Skeletal muscle tissue (tissue), 4 donors: ENCODE measurements around the gene POU3F1. TPM values are rescaled to one million over a fixed set of nuclear protein-coding genes. Genes with fewer than 3 reads are reported as not detected.
A peak's percentile ranks its signal among the peaks of the same experiment; 100 is the strongest.

Experiments used
- H3K27ac ChIP-seq: one replicate; pipeline ENCODE4 v1.7.0; 2013; ENCODE audit warnings: mild to moderate bottlenecking, low read depth, low read length, inconsistent platforms
- H3K27me3 ChIP-seq, 3 donors: one replicate each; pipeline ENCODE4 v1.7.0; 2013; ENCODE audit warnings: low read length in 3 of 3; ENCODE audit not compliant: control insufficient read depth in 3 of 3, insufficient read depth in 3 of 3
- H3K36me3 ChIP-seq, 3 donors: one replicate each; pipeline ENCODE4 v1.7.0; 2013; ENCODE audit warnings: low read length in 3 of 3; ENCODE audit not compliant: control insufficient read depth in 3 of 3, insufficient read depth in 3 of 3
- H3K4me1 ChIP-seq, 3 donors: one replicate each; pipeline ENCODE4 v1.7.0; 2013; ENCODE audit warnings: low read length in 3 of 3, mild to moderate bottlenecking in 3 of 3; ENCODE audit not compliant: control insufficient read depth in 3 of 3, insufficient read depth in 3 of 3
- H3K4me3 ChIP-seq, 3 donors: one replicate each; pipeline ENCODE4 v1.7.0; 2013; ENCODE audit warnings: low read length in 3 of 3
- H3K9ac ChIP-seq, 3 donors: one replicate each; pipeline ENCODE4 v1.7.0; 2013; ENCODE audit warnings: low read length in 3 of 3, mild to moderate bottlenecking in 3 of 3, moderate library complexity in 2 of 3, low read depth in 1 of 3
- H3K9me3 ChIP-seq, 3 donors: one replicate each; pipeline ENCODE4 v1.7.0; 2013; ENCODE audit warnings: low read length in 3 of 3; ENCODE audit not compliant: control insufficient read depth in 3 of 3
- total RNA-seq: library from RNA; depleted of rRNA; stranded (reverse); fragments of >200 nt; gene quantifications from one replicate; pipeline ENCODE4 v1.2.3, GENCODE V29; 2014
- donor health status: Osteomylitis.

POU3F1 gene
- total RNA-seq, 1 donor from 2014 or later = 0.52 TPM

GRCh38 chr1:38051079-38051543 is 4.5 kb upstream of the POU3F1 start:
- peaks cover 7 to 14% (median 7%) of the 10 kb centered on the region in 3 donors for H3K4me1 ChIP-seq
- no peaks in the 10 kb centered on the region for H3K36me3 ChIP-seq
- no peak overlapping the region for H3K4me3 ChIP-seq
- H3K27me3 ChIP-seq = peaks cover 7 to 36% (median 16%) of the 10 kb centered on the region in 3 donors
- no peak overlapping the region for H3K27ac ChIP-seq
- no peaks in the 10 kb centered on the region for H3K9me3 ChIP-seq
- no peak overlapping the region for H3K9ac ChIP-seq

DNA sequence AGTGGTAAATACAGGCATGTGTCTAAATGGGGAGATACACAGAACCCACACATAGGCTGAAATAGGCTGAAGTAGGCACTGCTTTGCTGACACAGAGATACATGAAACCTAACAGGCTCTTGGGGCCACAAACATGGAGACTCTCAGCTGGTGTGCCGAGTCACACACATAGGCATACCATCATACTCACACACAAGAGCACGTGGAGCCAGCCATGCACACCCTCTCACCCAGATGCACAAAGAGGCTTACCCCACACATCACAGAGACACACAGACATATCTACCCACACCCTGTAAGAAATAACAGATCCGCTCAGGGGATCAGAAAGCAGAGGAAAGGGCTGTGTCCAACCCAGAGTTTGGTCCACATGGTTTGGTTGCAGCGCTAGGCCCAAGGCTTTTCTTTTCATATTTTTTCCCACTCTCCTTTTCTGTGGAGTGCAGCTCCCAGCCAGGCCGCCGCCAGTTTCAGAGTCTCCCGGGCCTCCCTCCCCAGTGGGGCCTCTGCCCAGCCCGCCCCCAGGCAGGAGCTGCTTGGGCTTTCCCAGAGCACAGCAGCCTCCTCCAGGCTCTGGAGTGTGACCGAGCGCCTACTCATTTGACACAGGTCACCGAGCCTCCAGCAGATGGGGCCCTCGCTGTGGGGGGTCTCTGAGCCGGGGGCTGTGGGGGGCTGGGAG is 3.9 kb upstream of the POU3F1 start:
- no peak overlapping the region for H3K4me3 ChIP-seq
- H3K4me1 ChIP-seq = peaks cover 9 to 17% (median 10%) of the 10 kb centered on the region in 3 donors
- no peaks in the 10 kb centered on the region for H3K36me3 ChIP-seq
- no peak overlapping the region for H3K9ac ChIP-seq
- no peaks in the 10 kb centered on the region for H3K9me3 ChIP-seq
- peaks cover 11 to 40% (median 20%) of the 10 kb centered on the region in 3 donors for H3K27me3 ChIP-seq
- H3K27ac ChIP-seq = no peak overlapping the region

DNA sequence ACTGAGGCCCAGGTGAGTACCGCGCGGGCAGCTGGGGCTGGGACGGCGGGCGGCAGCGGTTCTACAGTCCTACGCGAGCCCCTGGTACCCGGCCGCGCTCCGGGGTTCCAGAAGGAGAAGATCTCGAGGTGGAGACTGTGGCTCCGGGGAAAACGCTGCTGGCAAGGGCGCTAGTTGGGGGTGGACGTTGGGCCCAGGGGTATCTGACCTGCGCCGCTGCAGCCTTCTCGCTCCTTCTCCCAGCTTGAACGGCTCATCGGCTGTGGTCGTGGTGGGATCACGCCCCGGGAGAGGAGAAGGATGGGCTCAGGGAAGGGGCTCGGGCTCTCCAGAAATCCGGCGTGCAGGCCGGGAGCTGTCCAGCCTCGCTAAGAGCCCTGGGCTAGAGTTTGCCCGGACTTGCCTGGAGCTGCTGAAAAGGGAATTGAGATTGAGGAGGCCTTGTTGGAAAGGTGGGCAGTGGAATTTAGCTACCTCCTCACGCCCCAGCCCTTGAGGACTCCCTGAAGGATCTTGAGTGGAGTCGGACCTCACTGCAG is 1.1 kb upstream of the POU3F1 start:
- H3K27ac ChIP-seq = no peak overlapping the region
- peaks cover 21 to 28% (median 22%) of the 10 kb centered on the region in 3 donors for H3K4me1 ChIP-seq
- peak overlapping the region in 2 of 3 donors; percentile 72 to 73 for H3K9ac ChIP-seq
- peak overlapping the region in 2 of 3 donors; percentile 69 to 70 for H3K4me3 ChIP-seq
- no peaks in the 10 kb centered on the region for H3K36me3 ChIP-seq
- H3K27me3 ChIP-seq = peaks cover 29 to 49% (median 37%) of the 10 kb centered on the region in 3 donors
- no peaks in the 10 kb centered on the region for H3K9me3 ChIP-seq

DNA sequence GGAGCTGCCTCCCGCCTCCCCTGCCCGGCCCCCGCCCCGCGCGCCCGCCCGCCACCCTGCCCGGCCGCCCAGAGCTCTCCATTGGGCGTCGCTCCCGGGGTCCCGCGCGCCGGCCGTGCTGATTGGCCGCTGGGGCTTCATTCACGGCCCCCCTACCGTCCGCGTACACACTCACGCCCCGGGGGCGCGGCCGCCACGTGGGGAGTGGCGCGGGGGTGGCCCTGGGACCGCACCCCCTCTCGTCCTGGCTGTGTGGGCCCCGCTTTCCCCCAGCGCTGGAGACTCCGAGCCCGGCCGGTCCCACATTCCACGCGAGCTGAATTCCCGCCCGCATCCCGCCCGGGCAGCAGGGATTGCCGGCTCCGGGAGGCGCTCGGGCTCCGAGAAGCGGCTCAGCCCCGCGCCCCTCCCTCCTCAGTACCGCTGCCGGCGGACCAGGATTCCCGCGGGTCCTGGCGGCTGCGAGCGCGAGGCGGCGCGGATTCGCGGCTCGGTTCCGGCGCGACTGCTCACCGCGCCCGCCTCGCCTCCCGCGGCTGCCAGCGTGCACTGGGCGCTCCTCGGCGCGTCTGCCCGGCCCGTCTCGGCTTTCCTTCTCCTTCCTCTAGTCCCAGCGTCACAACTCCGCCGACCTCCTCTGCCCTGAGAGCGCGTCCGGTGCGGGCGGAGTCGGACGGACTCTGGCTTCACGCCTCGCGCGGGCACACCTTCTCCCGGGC is 450 bp upstream of the POU3F1 start:
- no peaks in the 10 kb centered on the region for H3K36me3 ChIP-seq
- peak overlapping the region in 2 of 3 donors; percentile 72 to 73 for H3K9ac ChIP-seq
- H3K4me3 ChIP-seq = peak overlapping the region in 2 of 3 donors; percentile 69 to 70
- no peak overlapping the region for H3K27ac ChIP-seq
- peaks cover 35 to 55% (median 43%) of the 10 kb centered on the region in 3 donors for H3K27me3 ChIP-seq
- peaks cover 21 to 28% (median 22%) of the 10 kb centered on the region in 3 donors for H3K4me1 ChIP-seq
- H3K9me3 ChIP-seq = no peaks in the 10 kb centered on the region

- peak overlapping the region in 1 of 3 donors; percentile 27 for H3K4me3 ChIP-seq
Measured at GRCh38 chr1:38045401-38046332, 926 bp downstream of the POU3F1 start.

GRCh38 chr1:38044221-38045215 is 2.1 kb downstream of the POU3F1 start:
- Histone ChIP-seq H3K27me3 (peaks cover 44 to 71% (median 57%) of the 10 kb centered on the region in 3 donors), H3K36me3 (no peaks in the 10 kb centered on the region), H3K9ac (peak overlapping the region in 1 of 3 donors; percentile 3), H3K4me3 (peak overlapping the region in 1 of 3 donors; percentile 13), H3K9me3 (no peaks in the 10 kb centered on the region), H3K4me1 (peaks cover 21 to 28% (median 22%) of the 10 kb centered on the region in 3 donors), H3K27ac (no peak overlapping the region)

More at GRCh38 chr1:38045401-38046332, 926 bp downstream of the POU3F1 start:
- Histone ChIP-seq H3K36me3 (no peaks in the 10 kb centered on the region), H3K4me1 (peaks cover 21 to 28% (median 22%) of the 10 kb centered on the region in 3 donors), H3K27me3 (peaks cover 44 to 63% (median 48%) of the 10 kb centered on the region in 3 donors), H3K27ac (no peak overlapping the region), H3K9ac (no peak overlapping the region), H3K9me3 (no peaks in the 10 kb centered on the region)

DNA sequence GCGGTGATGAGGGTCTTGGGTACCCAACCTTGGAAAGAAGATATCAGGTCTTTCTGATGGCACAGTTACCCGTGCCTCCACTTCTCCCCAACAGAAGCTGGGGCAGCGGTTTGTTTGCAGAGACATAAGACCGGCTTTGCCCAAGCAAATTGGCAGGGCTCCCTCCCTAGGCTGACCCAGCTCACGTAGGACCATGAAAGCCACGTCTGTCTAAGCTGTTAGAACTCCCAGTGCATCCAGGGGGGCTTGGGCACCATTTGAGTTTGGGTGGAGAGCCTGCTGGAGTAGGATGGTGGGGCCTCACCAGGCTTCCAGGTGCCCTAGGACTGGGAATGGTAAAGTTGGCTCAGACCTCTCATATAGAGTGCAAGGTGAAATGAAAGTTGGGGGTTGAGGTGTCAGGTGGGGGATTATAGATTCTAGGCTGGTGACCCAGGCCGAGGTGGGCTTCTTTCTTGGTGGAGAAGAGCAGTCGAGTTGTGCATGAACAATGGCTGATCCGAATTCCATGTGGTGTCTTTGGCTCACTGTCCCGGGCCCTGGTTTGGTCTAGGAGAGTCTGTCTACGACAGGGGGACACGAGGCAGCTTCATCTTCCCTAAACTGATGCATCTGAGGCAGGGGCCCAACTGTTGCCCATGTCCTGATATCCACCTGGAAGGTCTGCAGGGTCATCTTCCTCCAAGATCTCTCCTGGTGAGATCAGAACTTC is 3.4 kb downstream of the POU3F1 start:
- H3K36me3 ChIP-seq = no peaks in the 10 kb centered on the region
- H3K4me1 ChIP-seq = peaks cover 21 to 24% (median 22%) of the 10 kb centered on the region in 3 donors
- H3K4me3 ChIP-seq = no peak overlapping the region
- H3K27me3 ChIP-seq = peaks cover 42 to 79% (median 58%) of the 10 kb centered on the region in 3 donors
- no peak overlapping the region for H3K27ac ChIP-seq
- H3K9me3 ChIP-seq = no peaks in the 10 kb centered on the region
- H3K9ac ChIP-seq = no peak overlapping the region
